ENCODE measurements around the gene CHL1.

The CHL1 gene

DNA sequence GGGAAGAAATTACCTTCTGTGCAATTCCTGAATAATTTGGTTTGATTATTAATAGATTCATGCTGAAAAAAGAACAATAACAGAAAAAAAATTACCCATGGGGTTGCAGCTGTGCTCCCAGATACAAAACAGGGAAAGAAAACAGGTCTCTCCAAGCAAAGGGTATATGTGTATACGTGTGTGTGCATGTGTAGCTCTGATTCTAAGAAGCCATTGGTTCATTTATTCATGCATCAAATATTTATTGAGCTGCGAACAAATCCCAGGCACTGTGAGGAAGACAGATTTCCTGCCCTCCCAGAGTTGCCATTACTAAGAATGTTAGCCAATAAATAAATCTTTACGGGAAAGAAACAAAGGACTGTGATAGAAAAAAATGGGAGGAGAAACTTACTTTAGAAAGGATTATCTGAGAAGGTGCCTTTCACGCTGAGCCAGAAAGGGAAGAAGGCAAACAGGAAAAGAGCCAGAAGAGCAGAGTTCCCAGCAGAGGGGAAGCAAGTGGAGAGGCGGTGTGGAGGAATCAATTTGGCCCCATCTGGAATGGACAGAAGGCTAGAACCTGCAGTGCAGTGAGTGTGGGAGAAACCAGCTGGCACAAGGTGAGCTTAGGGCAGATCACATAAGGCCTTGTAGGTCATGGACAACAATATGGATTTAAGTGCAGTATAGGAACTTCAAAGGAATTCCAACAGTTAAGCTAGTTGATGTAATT is 20.7 kb downstream of the CHL1 start:
- DNase-seq = no peak

DNA sequence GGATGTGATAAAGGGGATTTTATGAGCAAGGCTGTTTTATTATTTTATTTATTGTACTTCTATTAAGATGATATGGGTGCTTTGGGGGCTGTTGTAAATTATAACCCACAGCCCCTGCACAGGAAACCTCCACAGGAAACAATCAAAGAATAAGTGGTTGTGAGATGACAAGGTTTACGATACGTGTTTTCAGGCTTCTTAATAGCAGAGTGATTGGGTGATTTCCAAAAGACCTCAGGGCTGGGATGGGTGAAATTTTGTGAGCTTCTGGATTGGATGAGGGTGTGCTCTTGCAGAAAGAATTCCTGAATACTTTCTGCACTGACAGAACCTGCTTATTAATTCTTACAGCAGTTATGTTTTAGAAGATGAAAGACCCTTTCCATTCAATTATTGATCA is 21.4 kb downstream of the CHL1 start:
- DNase-seq = no peak

DNA sequence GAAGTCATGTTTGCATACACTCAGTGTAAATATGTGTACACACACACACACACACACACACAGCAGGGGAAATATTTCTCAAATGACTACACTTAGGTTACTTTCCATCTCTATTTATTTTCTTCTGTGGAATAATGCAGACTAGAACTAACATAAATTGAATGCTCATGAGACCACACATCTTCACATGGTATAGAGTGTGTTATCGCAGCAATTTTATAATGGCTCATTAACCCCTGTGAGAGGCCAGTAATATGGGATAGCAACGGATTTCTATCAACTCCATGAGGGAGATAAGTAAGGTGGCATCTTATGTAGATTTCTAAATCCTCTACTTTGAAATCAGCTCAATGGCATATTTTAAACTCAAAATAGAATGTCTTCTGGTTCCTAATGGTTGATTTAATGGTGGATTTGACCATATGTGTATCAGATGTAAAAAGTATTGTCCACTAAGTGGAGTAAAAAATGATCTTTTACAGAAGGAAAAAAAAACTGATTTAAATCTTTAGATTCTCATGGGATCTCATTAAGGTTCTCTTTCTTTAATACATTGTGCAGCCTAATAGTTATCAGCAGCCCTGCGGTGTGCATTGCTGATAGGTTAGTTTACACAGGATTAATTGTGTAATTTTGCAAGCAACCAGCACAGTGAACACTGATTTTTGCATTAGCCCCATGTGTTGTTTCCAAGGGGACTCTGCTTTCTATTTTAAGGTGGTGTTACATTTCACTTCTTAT is 32.0 kb downstream of the CHL1 start:
- DNase-seq = no peak

DNA sequence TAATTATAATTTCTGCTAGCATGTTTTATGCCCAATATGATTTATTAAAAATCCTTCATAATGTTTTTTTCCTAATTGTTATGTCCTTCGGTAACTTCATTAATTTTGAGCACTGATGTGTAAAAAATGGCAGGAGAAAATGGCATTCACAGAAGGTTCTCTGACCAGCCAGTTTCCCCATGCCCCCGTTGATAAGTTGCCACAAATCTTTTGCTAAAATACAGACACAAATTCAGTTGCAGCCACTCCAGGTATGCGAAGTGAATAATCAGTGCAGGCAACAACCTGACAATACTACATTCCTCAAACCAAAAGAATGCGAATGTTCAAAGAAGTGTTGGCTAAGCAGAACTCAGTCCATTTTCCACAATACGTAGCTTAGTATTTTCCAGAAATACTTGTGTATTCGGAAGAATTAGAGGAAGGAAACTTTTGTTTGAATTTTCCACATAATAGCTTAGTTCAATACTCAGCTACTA is 32.7 kb downstream of the CHL1 start:
- DNase-seq = no peak

DNA sequence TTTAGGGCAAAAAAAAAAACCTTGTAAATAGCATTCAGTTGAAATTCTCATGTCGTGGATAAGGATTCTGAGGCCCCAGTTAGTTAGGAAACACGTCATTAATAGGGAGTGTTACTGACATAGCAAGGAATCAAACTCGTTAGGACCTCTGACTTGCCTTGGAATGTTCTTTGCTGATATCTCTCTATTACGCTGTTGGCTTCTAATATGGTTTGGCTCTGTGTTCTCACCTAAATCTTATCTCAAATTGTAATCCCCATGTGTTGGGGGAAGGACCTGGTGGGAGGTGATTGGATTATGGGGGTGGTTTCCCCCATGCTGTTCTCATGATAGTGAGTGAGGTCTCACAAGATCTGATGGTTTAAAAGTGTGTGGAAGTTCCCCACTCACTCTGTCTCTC is 40.3 kb downstream of the CHL1 start:
- DNase-seq = no peak

DNA sequence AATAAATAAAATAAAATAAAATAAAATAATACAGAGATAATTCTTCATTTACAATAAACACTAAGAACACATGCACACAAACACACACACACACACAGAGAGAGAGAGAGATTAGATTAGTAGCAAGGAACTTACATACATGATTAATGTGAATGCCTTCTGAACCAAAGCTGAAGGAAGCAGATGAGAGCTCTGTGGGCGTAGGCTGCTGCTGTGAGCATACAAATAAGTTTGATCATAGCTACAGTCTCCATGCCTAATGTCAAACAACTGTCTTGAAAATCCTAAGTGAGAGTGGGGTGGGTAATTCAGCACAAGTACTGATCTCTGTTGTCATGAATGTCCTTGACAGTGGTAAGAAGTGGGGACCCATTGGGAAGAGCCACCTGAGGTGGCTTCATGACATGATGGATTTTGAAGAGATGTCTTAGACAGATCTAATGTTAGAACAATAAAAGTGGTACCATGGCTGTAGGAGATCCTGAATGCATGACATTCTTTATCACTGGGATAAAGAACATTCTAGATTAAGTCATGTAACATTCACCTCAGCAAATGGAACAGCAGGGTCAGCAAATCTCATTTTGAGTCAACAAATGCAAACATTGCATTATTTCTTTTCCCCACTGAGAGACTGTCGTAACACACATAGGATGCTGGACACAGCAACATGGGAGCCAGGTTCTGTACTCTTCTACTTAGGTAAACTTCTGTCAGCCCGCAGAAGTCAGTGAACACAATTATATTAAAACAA is 46.2 kb downstream of the CHL1 start:
- DNase-seq = no peak

DNA sequence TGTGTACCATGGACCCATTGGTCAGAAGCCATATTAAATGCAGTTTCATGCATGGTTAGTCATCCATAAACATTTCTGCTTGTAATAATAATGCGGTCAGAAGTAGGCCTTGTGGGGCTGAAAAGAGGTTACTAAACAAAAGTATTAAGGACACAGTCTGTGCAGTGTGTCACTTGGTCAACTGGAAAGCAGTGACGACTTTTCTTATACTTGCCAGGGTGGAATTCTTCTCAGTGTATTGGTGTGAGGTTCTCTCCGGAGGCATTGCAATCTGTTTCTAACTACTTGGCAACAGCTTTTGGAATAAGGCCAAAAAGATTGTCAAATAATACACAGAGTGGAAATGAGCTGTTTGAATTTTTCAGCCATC is 46.8 kb downstream of the CHL1 start:
- DNase-seq = no peak

DNA sequence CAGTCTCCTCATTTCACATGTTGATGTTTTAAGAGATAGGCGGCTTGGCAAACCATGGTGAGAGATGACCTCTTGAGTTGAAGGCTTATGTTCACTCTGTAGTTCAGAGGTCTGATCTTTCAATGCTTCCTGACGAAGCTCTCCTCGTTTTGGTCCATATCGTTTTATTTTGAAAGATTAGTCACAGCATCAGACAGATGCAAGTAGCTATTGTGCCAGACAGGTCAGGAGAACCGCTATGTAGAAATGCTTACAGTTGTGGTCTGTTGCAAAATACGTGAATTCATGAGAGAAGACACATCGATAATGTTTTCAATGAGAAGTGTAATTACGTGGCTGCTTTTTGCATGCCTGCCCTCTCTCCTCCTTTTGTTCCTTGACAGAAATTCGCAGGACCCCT is 47.5 kb downstream of the CHL1 start:
- no peak for DNase-seq

DNA sequence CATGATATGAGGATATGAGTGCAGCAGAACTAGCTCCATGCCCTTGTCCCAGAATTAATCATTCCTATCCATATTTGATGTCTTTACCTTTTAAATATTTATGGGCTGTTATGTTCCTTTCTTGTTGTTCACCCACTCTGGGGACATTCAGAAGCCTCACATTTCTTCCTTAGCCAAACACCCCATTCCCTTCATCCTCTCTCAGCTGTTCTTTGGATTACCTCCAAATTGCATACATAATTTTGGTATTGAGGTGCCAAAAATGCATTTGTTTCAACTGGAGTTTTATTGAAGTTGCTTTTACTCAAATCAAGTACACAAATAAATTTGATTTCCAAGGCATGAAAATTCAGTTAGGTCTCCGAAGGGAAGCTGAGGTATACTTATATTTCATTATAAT is 51.4 kb downstream of the CHL1 start:
- DNase-seq = no peak

DNA sequence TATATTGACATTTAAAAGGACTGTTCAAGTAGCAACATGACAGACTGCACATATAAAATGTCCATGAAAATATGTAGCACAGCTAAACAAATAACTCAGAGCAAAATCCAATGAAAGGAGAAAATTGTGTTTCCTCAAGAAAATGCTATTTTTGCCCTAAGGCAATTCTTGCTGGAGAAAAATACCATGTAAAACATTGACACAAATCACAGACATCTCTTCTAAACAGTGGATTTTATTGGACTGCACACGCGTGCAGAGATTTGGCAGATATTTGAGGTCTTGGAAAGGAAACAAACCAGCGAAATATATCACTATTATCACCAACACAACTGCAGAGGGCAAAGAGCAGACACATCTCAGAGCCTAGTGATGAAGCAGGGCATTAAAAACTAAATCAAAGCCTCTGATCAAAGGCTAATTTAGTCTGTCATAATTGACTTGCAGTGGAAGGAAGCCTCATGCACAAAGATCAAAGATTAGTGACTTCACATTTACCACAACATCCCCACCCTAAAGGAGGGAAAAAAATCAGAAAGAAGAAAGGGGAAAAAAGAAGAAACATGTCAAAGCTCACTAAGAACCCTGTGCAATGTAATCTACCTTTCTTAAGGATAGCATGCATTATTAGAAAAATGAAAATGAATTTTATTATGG is 52.4 kb downstream of the CHL1 start:
- no peak for DNase-seq

DNA sequence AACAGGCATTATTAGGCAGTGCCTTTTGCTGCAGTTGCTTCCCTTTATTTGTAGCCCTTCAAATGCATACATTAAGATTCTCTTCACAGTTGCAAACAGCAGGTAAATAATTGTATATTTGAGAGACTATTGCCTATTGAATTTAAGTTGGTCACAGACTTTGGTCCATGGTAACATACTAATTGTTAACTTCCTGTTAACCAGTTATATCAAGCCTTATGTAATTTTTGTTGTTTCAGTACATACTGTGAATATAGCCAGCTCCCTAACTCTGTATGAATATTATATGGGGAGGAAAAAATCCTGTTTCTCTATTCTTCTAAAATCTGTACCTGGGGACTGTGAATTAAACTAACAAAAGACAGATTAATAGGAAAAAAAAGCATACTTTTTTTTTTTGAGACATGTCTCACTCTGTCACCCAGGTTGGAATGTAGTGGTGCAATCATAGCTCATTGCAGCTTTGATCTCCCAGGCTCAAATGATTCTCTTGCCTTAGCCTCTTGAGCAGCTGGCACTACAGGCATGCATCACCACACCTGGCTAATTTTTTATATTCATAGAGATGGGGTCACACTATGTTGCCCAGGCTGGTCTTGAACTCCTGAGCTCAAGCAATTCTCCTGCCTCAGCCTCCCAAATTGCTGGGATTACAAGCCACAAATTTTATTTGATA is 53.2 kb downstream of the CHL1 start:
- DNase-seq = no peak

DNA sequence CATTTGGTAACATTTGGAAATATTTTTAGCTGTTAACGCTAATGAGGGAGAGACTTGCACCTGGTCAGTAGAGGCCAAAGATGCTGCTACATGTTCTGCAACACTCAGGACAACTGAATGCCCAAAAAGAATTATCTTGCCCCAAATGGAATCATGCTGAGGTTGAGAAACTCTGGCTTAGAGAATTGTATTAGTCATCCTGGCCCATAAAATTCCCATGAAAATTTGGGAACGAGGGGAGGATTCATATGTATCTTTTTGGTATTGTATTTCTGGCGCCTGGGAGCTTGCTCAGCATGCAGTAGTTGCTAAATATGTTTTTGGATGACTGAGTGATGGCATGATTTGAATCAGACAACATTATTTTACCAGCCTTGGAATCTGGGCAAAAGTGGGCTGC is 59.9 kb downstream of the CHL1 start:
- DNase-seq = no peak

DNA sequence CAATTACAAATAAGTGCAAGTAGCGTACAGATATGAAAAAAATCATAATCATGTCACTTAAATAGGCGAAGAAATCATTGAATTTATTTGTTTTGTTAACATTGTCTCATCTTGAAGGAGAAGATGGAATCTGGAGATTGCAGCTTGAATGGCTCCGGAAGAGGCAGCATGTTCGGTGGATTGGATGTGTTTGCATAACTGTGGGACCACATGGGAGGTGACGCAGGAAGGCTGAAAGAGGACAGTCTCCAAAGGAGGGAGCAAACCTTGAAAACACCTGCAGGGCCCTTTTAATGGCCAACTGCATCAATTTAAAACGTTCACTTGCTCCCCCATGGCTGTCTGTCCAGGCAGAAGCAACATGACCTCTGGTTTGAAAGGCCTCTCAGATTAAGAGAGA is 61.3 kb downstream of the CHL1 start:
- no peak for DNase-seq

DNA sequence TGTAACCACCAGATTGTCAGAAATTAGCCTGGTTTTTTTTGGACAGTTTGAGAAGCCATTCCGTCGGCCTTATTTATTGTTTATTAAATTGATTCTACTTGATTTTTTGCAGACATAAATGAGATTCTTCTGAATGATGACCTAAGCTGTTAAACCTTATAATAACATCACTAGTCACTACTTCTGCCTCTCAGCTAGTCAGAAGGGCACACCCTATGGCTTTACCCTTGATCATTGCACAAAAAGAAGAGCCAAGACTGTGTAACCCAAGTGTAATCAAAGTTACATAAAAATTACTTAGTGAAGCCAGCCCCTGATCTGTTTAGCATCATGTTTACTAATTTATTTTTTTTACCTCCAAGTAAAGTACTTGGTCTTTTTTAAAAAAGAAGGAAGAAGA is 64.3 kb downstream of the CHL1 start:
- no peak for DNase-seq

DNA sequence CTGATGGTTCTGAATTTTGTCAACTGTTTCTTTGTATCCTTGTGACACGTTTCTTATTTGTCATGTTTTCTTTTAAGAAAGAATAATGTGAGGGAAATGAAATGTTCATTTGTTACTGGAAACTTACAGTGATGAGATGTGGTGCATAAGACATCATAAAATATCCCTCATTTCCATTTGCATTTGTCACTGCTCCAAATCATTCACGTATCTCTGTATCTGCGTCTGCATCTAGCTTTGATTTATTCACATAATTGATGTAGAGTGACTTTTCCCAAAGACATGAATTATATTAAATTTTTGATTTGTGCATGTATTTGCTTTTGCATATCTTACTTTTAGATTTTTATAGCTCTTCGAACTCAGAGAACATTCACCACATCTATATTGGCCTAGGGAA is 66.8 kb downstream of the CHL1 start:
- DNase-seq = no peak

DNA sequence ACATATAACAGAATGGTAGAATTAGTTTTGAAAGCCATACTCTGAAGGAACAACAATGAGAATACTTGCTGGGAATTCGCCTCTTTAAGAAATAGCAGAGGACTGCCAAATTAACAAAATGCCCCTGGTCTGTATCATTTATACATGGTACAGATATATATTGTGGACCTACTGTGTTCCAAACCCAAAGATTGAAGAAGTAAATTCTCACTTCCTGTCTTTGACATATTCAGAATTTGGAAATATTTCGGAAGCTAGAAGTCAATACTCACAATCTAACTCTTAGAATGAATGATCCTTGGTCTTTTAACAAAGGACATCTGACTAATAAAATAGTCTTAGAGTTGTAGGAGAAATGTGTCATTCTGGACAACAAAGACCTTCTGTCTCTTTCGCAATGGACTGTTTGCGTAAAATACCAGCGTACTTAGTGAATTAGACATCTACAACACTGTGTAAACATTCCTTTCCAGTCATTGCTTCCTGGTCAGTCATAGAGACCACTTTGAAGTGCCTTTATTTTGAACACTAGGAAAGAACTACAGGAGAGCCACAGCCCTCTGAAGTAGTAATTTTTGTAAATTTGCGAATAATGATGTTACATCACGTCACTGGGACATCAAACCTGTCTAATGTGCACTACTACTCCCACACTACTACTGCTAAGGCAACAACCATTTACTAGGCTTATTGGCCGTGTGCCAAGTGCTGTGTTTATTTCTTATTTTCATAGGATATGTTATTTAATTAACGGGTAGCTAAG is 68.0 kb downstream of the CHL1 start:
- no peak for DNase-seq

DNA sequence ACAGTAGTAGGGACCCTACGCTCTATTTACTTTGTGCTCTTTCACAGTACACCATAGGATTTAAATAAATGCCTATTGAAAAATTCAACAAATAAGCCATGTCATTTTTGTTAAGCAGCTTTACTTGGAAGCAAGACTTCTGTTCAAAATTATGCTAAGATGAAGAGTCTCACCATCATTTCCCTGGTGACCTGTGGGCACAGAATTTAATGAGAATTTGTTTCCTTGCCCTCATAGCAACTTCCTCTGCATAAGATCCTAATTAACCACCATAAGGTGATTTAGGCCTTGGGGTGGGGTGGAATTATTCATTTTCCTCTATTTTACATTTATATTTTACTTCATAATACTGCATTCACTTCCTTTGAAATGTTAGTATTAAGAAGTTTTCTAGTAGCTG is 70.5 kb downstream of the CHL1 start:
- DNase-seq = no peak

DNA sequence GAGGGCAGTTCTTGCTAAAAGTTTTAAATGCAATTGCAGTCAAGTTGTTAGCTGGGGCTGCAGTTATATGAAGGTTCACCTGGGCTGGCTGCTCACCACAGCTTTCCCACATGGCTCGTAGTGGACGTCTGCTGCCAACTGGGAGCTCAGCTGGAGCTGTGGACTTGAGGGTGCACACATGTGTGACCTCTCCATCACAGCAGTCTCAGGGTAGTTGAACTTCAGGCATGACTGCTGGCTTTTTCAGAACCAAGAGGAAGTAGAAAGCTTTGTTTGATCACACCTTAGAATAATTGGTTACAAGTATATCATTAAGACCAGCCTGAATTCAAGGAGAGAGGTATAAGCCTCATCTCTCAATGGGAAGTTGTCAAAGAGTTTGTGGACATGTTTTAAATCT is 74.1 kb downstream of the CHL1 start:
- no peak for DNase-seq

DNA sequence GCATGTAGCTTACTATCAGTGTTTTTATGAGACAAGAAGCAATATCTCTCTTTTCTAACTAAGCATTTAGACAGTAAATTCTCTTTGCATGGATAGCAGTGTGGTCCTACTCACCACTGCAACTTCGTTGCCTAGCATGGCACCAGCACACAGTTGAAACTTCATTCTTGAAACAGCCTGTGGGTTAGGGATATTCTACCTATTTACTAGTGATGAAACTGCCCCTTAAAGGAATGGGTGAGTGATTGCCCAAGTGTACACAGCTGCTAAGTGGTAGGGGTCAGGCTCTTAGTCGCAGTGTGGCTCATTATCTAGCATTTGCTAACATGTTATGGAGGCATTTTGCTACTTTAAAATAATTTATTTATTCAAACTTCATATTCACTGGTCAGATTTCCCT is 78.4 kb downstream of the CHL1 start:
- DNase-seq = no peak

DNA sequence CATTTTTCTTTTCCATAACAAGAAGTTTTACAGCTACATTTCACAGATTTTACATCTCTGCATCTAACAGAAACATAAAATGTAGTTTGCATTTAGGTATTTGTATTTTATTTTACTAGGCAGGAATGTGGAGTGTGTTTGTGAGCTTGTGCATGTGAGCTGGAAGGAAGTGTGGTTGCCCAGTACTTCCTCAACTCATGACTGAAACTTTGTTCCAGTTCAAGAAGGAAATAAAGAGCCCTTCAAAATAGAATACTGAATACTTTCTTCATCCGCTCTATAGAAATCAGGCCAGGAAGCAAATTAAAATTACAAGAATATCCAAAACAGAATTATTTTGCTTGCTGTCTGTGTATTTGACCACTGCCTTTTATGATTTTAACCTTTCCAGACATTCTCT is 81.3 kb downstream of the CHL1 start:
- DNase-seq = no peak

DNA sequence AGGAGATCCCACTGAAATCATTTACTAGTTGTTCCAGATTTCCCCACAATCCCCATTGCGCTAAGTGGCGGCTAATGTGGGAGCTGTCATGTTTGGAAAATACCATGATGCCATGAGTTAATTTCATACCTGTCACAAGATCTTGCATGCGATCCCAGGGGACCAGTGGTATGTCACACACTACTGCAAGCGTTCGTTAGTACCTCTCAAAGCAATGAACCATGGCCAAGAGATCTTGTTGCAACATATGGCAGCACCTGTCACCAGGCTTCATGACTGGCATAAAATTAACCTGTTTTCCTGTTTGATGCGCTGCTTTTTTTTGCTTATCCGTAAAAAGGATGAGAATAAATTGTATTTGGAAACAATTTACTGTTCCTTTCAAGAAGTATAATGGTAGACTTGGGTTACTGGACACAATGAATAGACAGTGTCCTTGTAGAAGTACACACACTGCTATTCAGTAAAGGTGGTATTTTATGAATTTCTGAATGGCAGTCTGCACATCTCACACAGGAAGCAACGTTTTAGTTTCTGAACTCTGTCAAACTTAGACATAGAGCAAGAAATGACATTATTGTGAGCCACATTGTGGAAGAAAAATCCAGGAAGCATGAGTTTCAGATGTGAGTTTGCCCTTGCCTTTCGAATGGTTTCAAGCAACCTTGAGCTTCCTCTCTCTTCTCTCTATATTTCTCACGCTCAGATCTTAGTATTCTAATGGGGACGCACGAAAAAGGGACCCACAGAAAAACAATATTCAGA is 81.9 kb downstream of the CHL1 start:
- no peak for DNase-seq
